Right lobe of liver (tissue), 6 donors: ENCODE measurements around the gene SRPK2. TPM values are rescaled to one million over a fixed set of nuclear protein-coding genes. Genes with fewer than 3 reads are reported as not detected.

Experiments
- ATAC-seq, 4 donors: fragments of 200-7000 bp; cut with Tn5 transposase; one replicate each; pipeline ENCODE4 v1.9.1; 2020; ENCODE audit warnings: mild to moderate bottlenecking in 4 of 4, moderate library complexity in 4 of 4
- DNase-seq, 3 donors: peaks; one replicate each; pipeline ENCODE4 v3.0.0-alpha.2; 2020
- H3K27ac ChIP-seq, 3 donors: fragments of 200-600 bp; one replicate each; pipeline ENCODE4 v1.8.0; 2022
- H3K27me3 ChIP-seq, 2 donors: fragments of 200-600 bp; one replicate each; pipeline ENCODE4 v1.8.0; 2022
- H3K36me3 ChIP-seq, 4 donors: fragments of 200-600 bp; sonication (generic) in 1 of 4; one replicate each; pipeline versions ENCODE4 v1.5.1 to v1.8.0; 2017 to 2022; ENCODE audit warnings: control low read depth in 1 of 4
- H3K4me1 ChIP-seq, 4 donors: fragments of 200-600 bp; sonication (generic) in 1 of 4; one replicate each; pipeline versions ENCODE4 v1.5.1 to v1.8.0; 2017 to 2022; ENCODE audit warnings: control low read depth in 1 of 4
- H3K4me3 ChIP-seq, 3 donors: fragments of 200-600 bp; one replicate each; pipeline ENCODE4 v1.8.0; 2022
- H3K9me3 ChIP-seq, 4 donors: fragments of 200-600 bp; sonication (generic) in 1 of 4; one replicate each; pipeline versions ENCODE4 v1.5.1 to v1.8.0; 2017 to 2022; ENCODE audit warnings: control low read depth in 1 of 4
- POLR2A ChIP-seq: fragments of 450-650 bp; IDR thresholded peaks from one replicate; pipeline ENCODE4 v1.6.1; 2017; ENCODE audit warnings: antibody characterized with exemption, mild to moderate bottlenecking
- WGBS: methylation state at CpG from one replicate; pipeline ENCODE4 v1.1.6; 2018; ENCODE audit warnings: low coverage, low lambda C conversion rate; ENCODE audit not compliant: insufficient coverage; ENCODE audit errors: missing lambda C conversion rate; 5-methylcytosine and 5-hydroxymethylcytosine counted together
- intact Hi-C, 2 donors: fragments of 100-400 bp; cut with DNase I; formaldehyde crosslinking; loops; one replicate each; pipeline versions ENCODE4 v1.11.2 to v1.14.1; 2022
- total RNA-seq, 6 experiments: library from RNA; depleted of rRNA in 2 of 6; stranded (reverse); fragments of >200 nt in 2 of 6; fragmentation: NEBNext Ultra II Directional in 3 of 6; extraction: Animal tissue kit (Norgen Biotek cat#: 25700) in 3 of 6; gene quantifications; one replicate each; pipeline versions ENCODE4 v1.1.0 to v1.2.4, GENCODE V29; 2016 to 2023
- TF ChIP-seq, protein P1 (sequence below), 4 donors: fragments of 200-600 bp in 3 of 4; fragments of 450-650 bp in 1 of 4; IDR thresholded peaks; one replicate each; pipeline versions ENCODE4 v1.5.1 to v1.8.0; 2016 to 2022; ENCODE audit warnings: antibody characterized with exemption in 4 of 4, mild to moderate bottlenecking in 2 of 4
- donor health status: DM: no; HTN: yes; CAD: no.
- donor health status: DM: no; HTN: no; CAD: no.
- donor health status: DM: no; HTN: no; CAD: no.
- donor health status: DM: no; HTN: yes; CAD: no.
- donor health status: DM: no; HTN: yes; CAD: no.

SRPK2 gene
- total RNA-seq, 6 experiments from 2014 or later: 15.5 to 21.1 (median 18.2) TPM

DNA sequence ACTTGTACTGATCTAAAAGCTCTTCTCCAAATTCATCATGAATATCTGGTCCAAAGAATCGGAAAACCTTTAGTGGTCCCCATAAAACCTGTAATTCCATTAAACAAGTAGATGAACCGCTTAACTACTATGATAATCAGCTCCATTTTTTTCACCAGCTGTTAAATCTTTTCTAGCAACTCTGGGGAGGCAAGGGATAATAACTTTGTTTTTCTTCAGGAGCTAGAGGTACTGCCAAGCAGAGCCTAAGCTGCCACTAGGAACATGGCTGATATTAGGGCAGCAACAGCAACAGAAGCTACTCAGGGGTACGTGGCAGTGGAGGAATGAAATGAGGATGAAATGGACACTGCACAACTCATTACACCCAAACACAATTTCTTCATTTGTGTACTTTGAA, 138.0 kb downstream of the SRPK2 start:
- no peaks in the 10 kb centered on the region for H3K9me3 ChIP-seq
- TF ChIP-seq POLR2A: no peak
- TF ChIP-seq, protein P1, sequence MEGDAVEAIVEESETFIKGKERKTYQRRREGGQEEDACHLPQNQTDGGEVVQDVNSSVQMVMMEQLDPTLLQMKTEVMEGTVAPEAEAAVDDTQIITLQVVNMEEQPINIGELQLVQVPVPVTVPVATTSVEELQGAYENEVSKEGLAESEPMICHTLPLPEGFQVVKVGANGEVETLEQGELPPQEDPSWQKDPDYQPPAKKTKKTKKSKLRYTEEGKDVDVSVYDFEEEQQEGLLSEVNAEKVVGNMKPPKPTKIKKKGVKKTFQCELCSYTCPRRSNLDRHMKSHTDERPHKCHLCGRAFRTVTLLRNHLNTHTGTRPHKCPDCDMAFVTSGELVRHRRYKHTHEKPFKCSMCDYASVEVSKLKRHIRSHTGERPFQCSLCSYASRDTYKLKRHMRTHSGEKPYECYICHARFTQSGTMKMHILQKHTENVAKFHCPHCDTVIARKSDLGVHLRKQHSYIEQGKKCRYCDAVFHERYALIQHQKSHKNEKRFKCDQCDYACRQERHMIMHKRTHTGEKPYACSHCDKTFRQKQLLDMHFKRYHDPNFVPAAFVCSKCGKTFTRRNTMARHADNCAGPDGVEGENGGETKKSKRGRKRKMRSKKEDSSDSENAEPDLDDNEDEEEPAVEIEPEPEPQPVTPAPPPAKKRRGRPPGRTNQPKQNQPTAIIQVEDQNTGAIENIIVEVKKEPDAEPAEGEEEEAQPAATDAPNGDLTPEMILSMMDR (IDR thresholded peaks at IDR 0.05): no peak
- no peaks in the 10 kb centered on the region for H3K27me3 ChIP-seq
- H3K4me1 ChIP-seq: peaks cover 0 to 10% (median 4%) of the 10 kb centered on the region in 4 donors
- no peak for ATAC-seq
- H3K36me3 ChIP-seq: no peaks in the 10 kb centered on the region
- WGBS: 84% methylated on average over 3 of the region's 3 CpGs
- intact Hi-C loops: no loop called here
- DNase-seq: no peak
- H3K4me3 ChIP-seq: no peak overlapping the region
- no peak overlapping the region for H3K27ac ChIP-seq

DNA sequence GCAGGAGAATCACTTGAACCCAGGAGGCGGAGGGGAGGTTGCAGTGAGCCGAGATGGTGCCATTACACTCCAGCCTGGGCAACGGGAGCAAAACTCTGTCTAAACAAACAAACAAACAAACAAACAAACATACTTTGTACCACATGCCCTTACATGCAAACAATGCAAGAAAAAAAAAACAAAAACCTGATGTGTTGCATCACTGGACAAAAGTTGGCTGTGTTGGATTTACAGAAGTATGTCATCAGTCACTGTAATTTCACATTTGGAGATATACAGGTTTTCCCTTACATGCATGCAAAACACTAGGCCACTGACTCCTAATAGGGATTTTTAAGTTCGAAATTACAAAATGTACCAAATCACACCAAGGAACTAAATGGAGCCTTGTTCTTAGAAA, 138.5 kb downstream of the SRPK2 start:
- Histone ChIP-seq H3K4me1 (peaks cover 0 to 10% (median 2%) of the 10 kb centered on the region in 4 donors), H3K27ac (no peak overlapping the region), H3K4me3 (no peak overlapping the region), H3K27me3 (no peaks in the 10 kb centered on the region), H3K36me3 (no peaks in the 10 kb centered on the region), H3K9me3 (no peaks in the 10 kb centered on the region)
- DNase-seq (no peak), ATAC-seq (no peak)
- intact Hi-C loops: no loop called here
- TF ChIP-seq, protein P1 (IDR thresholded peaks at IDR 0.05): no peak
- no peak for TF ChIP-seq POLR2A
- 63% methylated on average over 2 of the region's 4 CpGs for WGBS

DNA sequence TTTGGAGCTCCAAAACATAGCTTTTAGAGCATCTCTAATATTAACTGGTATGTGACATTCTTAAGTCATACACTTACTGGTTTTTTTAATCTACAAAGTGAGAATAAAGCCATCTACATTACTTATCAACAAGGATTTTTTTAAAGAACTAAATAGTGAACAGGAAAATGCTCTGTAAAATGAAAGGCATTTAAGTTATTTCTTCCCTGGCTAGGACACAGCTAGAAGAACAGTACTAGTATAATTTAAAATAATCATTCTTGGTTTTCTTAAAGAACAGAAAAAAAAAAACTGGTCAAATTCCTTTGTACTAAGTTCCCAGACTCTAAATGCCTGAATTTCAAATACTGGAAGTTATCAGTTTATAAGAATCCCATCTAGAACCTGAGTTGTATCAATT, 139.5 kb downstream of the SRPK2 start:
- ATAC-seq: no peak
- Histone ChIP-seq H3K27me3 (no peaks in the 10 kb centered on the region), H3K4me1 (peaks cover 0 to 11% (median 0%) of the 10 kb centered on the region in 4 donors), H3K27ac (no peak overlapping the region), H3K9me3 (no peaks in the 10 kb centered on the region), H3K4me3 (no peak overlapping the region), H3K36me3 (no peaks in the 10 kb centered on the region)
- intact Hi-C loops: no loop called here
- DNase-seq: no peak
- no peak for TF ChIP-seq POLR2A
- TF ChIP-seq, protein P1 (IDR thresholded peaks at IDR 0.05): no peak

DNA sequence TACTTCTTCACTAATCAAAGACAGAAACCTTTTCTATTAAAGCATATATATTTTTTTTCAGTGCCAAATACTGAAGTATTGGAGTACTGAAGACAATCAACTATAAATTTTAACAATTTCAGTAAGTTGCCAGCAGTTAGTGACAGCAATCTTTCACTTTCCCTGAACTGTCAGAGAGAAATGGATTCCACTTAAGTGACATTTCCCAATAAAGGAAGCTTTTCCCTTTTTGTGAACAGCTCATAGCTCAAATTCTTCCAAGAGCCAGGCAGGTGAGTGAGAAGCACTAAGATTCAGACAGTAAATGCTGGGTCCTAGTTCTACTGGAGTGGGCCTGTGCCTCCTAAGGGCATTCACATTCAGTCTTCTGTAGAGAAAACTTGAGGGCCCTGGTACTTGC, 142.0 kb downstream of the SRPK2 start:
- no peak overlapping the region for H3K4me3 ChIP-seq
- no peaks in the 10 kb centered on the region for H3K36me3 ChIP-seq
- intact Hi-C loops: no loop called here
- H3K9me3 ChIP-seq: no peaks in the 10 kb centered on the region
- H3K27ac ChIP-seq: no peak overlapping the region
- TF ChIP-seq, protein P1 (IDR thresholded peaks at IDR 0.05): no peak
- TF ChIP-seq POLR2A: no peak
- ATAC-seq (no peak), DNase-seq (no peak)
- H3K27me3 ChIP-seq: no peaks in the 10 kb centered on the region
- peaks cover 0 to 11% (median 0%) of the 10 kb centered on the region in 4 donors for H3K4me1 ChIP-seq

DNA sequence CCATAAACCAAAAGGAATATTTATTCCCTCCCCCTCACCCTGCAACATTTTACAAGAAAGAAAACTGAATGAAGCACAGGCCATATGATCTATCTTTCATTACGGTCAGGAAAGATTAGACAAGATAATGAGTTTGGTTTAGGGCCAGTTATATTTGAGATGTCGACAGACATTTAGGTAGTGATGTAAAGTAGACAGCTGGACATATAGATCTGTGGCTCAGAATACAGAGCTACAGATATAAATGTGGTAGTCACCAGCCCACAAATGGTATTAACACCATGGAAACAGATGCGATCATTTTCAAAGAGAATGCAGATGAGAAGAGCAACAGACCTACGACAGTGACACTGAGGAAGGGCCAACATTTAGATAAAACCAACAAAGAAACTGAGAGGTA, 142.5 kb downstream of the SRPK2 start:
- Histone ChIP-seq H3K36me3 (no peaks in the 10 kb centered on the region), H3K4me1 (peaks cover 0 to 16% (median 1%) of the 10 kb centered on the region in 4 donors), H3K9me3 (no peaks in the 10 kb centered on the region), H3K27me3 (no peaks in the 10 kb centered on the region), H3K4me3 (no peak overlapping the region), H3K27ac (no peak overlapping the region)
- no peak for TF ChIP-seq POLR2A
- TF ChIP-seq, protein P1 (IDR thresholded peaks at IDR 0.05): no peak
- WGBS: 89% methylated on average over 4 of the region's 4 CpGs
- no peak for DNase-seq
- intact Hi-C loops: no loop called here
- ATAC-seq: no peak
